Astrocyte (in vitro differentiated cells and primary cell): Measurements from ENCODE around the gene TEX22.

Source experiments
- EZH2 ChIP-seq: IDR thresholded peaks from 2 replicates; pipeline ENCODE4 v1.6.1; 2012; ENCODE audit warnings: mild to moderate bottlenecking, low read length, inconsistent platforms; ENCODE audit not compliant: insufficient read depth
- TF ChIP-seq, protein P1 (sequence below): IDR thresholded peaks from 2 replicates; pipeline ENCODE4 v1.5.1; 2011; ENCODE audit warnings: low read depth, mild to moderate bottlenecking, inconsistent platforms, low read length, moderate library complexity; ENCODE audit not compliant: insufficient read depth

GRCh38 chr14:105453847-105454246, 55.5 kb downstream of the TEX22 start:
- TF ChIP-seq, protein P1, sequence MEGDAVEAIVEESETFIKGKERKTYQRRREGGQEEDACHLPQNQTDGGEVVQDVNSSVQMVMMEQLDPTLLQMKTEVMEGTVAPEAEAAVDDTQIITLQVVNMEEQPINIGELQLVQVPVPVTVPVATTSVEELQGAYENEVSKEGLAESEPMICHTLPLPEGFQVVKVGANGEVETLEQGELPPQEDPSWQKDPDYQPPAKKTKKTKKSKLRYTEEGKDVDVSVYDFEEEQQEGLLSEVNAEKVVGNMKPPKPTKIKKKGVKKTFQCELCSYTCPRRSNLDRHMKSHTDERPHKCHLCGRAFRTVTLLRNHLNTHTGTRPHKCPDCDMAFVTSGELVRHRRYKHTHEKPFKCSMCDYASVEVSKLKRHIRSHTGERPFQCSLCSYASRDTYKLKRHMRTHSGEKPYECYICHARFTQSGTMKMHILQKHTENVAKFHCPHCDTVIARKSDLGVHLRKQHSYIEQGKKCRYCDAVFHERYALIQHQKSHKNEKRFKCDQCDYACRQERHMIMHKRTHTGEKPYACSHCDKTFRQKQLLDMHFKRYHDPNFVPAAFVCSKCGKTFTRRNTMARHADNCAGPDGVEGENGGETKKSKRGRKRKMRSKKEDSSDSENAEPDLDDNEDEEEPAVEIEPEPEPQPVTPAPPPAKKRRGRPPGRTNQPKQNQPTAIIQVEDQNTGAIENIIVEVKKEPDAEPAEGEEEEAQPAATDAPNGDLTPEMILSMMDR, result no peak
- no peak for TF ChIP-seq EZH2
